ENCODE results near the gene YJU2. TPM values are rescaled to one million over a fixed set of nuclear protein-coding genes. Genes with fewer than 3 reads are reported as not detected.

YJU2 gene
- total RNA-seq, 3 donors from 2014 or later (not counting 1 experiment from before 2014, with no cell fraction given) = 37.7 to 39.5 (median 38.5) TPM

GRCh38 chr19:4288091-4288777 lies 41.4 kb downstream of the YJU2 start:
- WGBS (ENCODE audit: insufficient coverage) = 90% methylated on average over 16 of the region's 16 CpGs
- ATAC-seq (no peak), DNase-seq (no peak)
- Histone ChIP-seq H3K36me3 (ENCODE audit: control insufficient read depth, insufficient read depth, low read length) (no peaks in the 10 kb centered on the region), H3K4me1 (ENCODE audit: control insufficient read depth, insufficient read depth, low read length) (no peaks in the 10 kb centered on the region), H3K27ac (ENCODE audit: low read length) (no peak overlapping the region), H3K27me3 (ENCODE audit: control insufficient read depth, insufficient read depth, low read length) (no peaks in the 10 kb centered on the region), H3K4me3 (ENCODE audit: low read length) (no peak overlapping the region), H3K9me3 (ENCODE audit: control insufficient read depth, insufficient read depth, low read length) (no peaks in the 10 kb centered on the region)
- Mint-ChIP-seq H3K4me3 (no peak overlapping the region), H3K4me1 (no peaks in the 10 kb centered on the region), H3K9me3 (no peaks in the 10 kb centered on the region), H3K27ac (no peak overlapping the region), H3K27me3 (ENCODE audit: low read depth in 2 of 2) (no peaks in the 10 kb centered on the region), H3K36me3 (no peaks in the 10 kb centered on the region)
- intact Hi-C loops (cut with micrococcal nuclease) = no loop called here
- no peak for TF ChIP-seq CTCF (IDR thresholded peaks at IDR 0.05)

DNA sequence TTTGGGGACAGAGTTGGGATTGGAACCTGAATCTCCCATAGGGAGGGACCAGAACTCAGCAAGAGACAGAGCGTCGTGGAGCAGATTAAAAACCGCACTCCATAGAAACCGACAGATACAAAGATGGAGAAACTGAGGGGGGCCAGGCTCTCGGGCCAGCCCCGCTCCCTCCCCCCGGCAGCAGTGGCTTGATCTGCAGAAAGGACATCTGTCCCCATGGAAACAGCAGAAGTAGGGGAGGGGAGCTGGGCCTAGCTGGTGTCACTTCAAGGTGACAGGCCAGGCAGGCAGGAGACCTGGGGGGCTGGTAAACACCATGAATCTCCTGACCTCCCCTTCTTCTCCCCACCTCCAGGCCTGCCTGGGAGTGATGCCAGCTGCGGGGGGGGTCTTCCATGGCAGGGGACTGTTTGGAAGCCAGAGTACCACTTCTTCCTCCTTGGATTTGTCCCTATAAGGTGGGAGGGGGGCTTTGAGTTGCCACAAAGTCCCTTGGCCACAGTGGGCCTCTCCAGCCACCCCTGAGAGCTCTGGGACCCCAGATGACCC lies 44.4 kb downstream of the YJU2 start:
- Histone ChIP-seq H3K9me3 (ENCODE audit: control insufficient read depth, insufficient read depth, low read length) (no peaks in the 10 kb centered on the region), H3K27me3 (ENCODE audit: control insufficient read depth, insufficient read depth, low read length) (no peaks in the 10 kb centered on the region), H3K36me3 (ENCODE audit: control insufficient read depth, insufficient read depth, low read length) (no peaks in the 10 kb centered on the region), H3K4me1 (ENCODE audit: control insufficient read depth, insufficient read depth, low read length) (no peaks in the 10 kb centered on the region), H3K4me3 (ENCODE audit: low read length) (no peak overlapping the region), H3K27ac (ENCODE audit: low read length) (no peak overlapping the region)
- no peak for TF ChIP-seq CTCF (IDR thresholded peaks at IDR 0.05)
- Mint-ChIP-seq H3K4me3 (no peak overlapping the region), H3K27me3 (ENCODE audit: low read depth in 2 of 2) (no peaks in the 10 kb centered on the region), H3K9me3 (no peaks in the 10 kb centered on the region), H3K36me3 (no peaks in the 10 kb centered on the region), H3K27ac (no peak overlapping the region), H3K4me1 (no peaks in the 10 kb centered on the region)
- no peak for ATAC-seq
- intact Hi-C loops (cut with micrococcal nuclease) = no loop called here
- no peak for DNase-seq
- WGBS (ENCODE audit: insufficient coverage) = 93% methylated on average over 8 of the region's 8 CpGs

GRCh38 chr19:4292515-4292914 lies 45.6 kb downstream of the YJU2 start:
- intact Hi-C loops (cut with micrococcal nuclease) = no loop called here
- no peaks in the 10 kb centered on the region for H3K36me3 ChIP-seq (ENCODE audit: control insufficient read depth, insufficient read depth, low read length)
- 94% methylated on average over 14 of the region's 15 CpGs for WGBS (ENCODE audit: insufficient coverage)
- H3K36me3 Mint-ChIP-seq = no peaks in the 10 kb centered on the region
- H3K4me3 Mint-ChIP-seq = no peak overlapping the region
- no peaks in the 10 kb centered on the region for H3K9me3 Mint-ChIP-seq
- H3K27me3 Mint-ChIP-seq (ENCODE audit: low read depth in 2 of 2) = no peaks in the 10 kb centered on the region
- no peak overlapping the region for H3K27ac ChIP-seq (ENCODE audit: low read length)
- no peaks in the 10 kb centered on the region for H3K27me3 ChIP-seq (ENCODE audit: control insufficient read depth, insufficient read depth, low read length)
- H3K4me1 Mint-ChIP-seq = no peaks in the 10 kb centered on the region
- ATAC-seq (no peak), DNase-seq (no peak)
- no peaks in the 10 kb centered on the region for H3K9me3 ChIP-seq (ENCODE audit: control insufficient read depth, insufficient read depth, low read length)
- TF ChIP-seq CTCF (IDR thresholded peaks at IDR 0.05) = no peak
- H3K4me3 ChIP-seq (ENCODE audit: low read length) = no peak overlapping the region
- H3K4me1 ChIP-seq (ENCODE audit: control insufficient read depth, insufficient read depth, low read length) = no peaks in the 10 kb centered on the region
- no peak overlapping the region for H3K27ac Mint-ChIP-seq

- no peak for TF ChIP-seq CTCF (IDR thresholded peaks at IDR 0.05)
- no peaks in the 10 kb centered on the region for H3K9me3 Mint-ChIP-seq
- no peaks in the 10 kb centered on the region for H3K36me3 Mint-ChIP-seq
- no peaks in the 10 kb centered on the region for H3K27me3 ChIP-seq (ENCODE audit: control insufficient read depth, insufficient read depth, low read length)
- intact Hi-C loops (cut with micrococcal nuclease) = no loop called here
- no peak overlapping the region for H3K4me3 ChIP-seq (ENCODE audit: low read length)
- no peak for ATAC-seq
- H3K4me1 Mint-ChIP-seq = peaks cover 5 to 9% of the 10 kb centered on the region in 2 donors
- no peaks in the 10 kb centered on the region for H3K36me3 ChIP-seq (ENCODE audit: control insufficient read depth, insufficient read depth, low read length)
- peaks cover 6% of the 10 kb centered on the region for H3K4me1 ChIP-seq (ENCODE audit: control insufficient read depth, insufficient read depth, low read length)
- H3K27ac Mint-ChIP-seq = no peak overlapping the region
- H3K27me3 Mint-ChIP-seq (ENCODE audit: low read depth in 2 of 2) = no peaks in the 10 kb centered on the region
- H3K9me3 ChIP-seq (ENCODE audit: control insufficient read depth, insufficient read depth, low read length) = no peaks in the 10 kb centered on the region
- no peak overlapping the region for H3K27ac ChIP-seq (ENCODE audit: low read length)
- DNase-seq = no peak
- no peak overlapping the region for H3K4me3 Mint-ChIP-seq
- WGBS (ENCODE audit: insufficient coverage) = 96% methylated on average over 5 of the region's 10 CpGs
These were observed 47.5 kb downstream of the YJU2 start for GRCh38 chr19:4294389-4294788.
